ENCODE measurements around the gene SMKR1. TPM values are rescaled to one million over a fixed set of nuclear protein-coding genes. Genes with fewer than 3 reads are reported as not detected.

SMKR1 gene
- total and polyA plus RNA-seq, 2 of the 8 experiments (the other 6 are each of a cell fraction or from before 2014, with no cell fraction given): 0.39 to 1.6 TPM

GRCh38 chr7:129471402-129471827 lies 30.9 kb upstream of the SMKR1 start:
- Histone ChIP-seq H3K56ac (replicated peaks; ENCODE audit: insufficient read length, low read depth, low read length) (no peak overlapping the region), H2BK120ac (replicated peaks; ENCODE audit: low read depth, low read length) (no peak overlapping the region), H3K4me3 (ENCODE audit: extremely low read depth in 1 of 4, insufficient read depth in 2 of 4, low read depth in 3 of 4, low read length in 4 of 4) (no peak overlapping the region), H2AK5ac (ENCODE audit: low read depth, low read length) (no peak overlapping the region), H3K14ac (ENCODE audit: insufficient read length) (no peak overlapping the region), H3K9me3 (ENCODE audit: insufficient read depth in 2 of 2, low read depth in 1 of 2, low read length in 1 of 2) (peaks cover 0 to 6% of the 10 kb centered on the region in 2 experiments; a peak in 1 of 4 replicates), H3K79me1 (ENCODE audit: low read depth, low read length) (no peaks in the 10 kb centered on the region), H3K23me2 (ENCODE audit: low read depth, low read length) (no peaks in the 10 kb centered on the region), H4K20me1 (replicated peaks in 1 of 2; ENCODE audit: control insufficient read depth in 1 of 2, insufficient read depth in 2 of 2, low read length in 2 of 2) (no peaks in the 10 kb centered on the region), H3K4me2 (ENCODE audit: insufficient read depth in 1 of 2, low read depth in 2 of 2, low read length in 2 of 2) (no peak overlapping the region), H2BK20ac (ENCODE audit: low read length) (no peak overlapping the region), H3K23ac (ENCODE audit: insufficient read length) (no peak overlapping the region), H4K91ac (replicated peaks; ENCODE audit: insufficient read length, low read length) (no peak overlapping the region), H2BK15ac (ENCODE audit: low read length) (no peak overlapping the region), H2BK12ac (ENCODE audit: low read depth, low read length) (no peak overlapping the region), H2AFZ (ENCODE audit: low read length) (no peak overlapping the region), H3K4ac (replicated peaks; ENCODE audit: insufficient read length, low read depth, low read length) (no peak overlapping the region), H3K18ac (ENCODE audit: extremely low read depth, low read length) (no peak overlapping the region), H3K9ac (replicated peaks in 1 of 4; ENCODE audit: extremely low read depth in 1 of 4, low read depth in 3 of 4, low read length in 3 of 4) (no peak overlapping the region), H3K27ac (ENCODE audit: low read depth, low read length) (no peak overlapping the region), H3K27me3 (replicated peaks in 1 of 4; ENCODE audit: control insufficient read depth in 3 of 4, extremely low read depth in 1 of 4, insufficient read depth in 3 of 4, low read length in 3 of 4) (no peaks in the 10 kb centered on the region), H3K4me1 (replicated peaks in 1 of 4; ENCODE audit: control insufficient read depth in 3 of 4, insufficient read depth in 4 of 4, low read length in 3 of 4) (peaks cover 0 to 8% (median 6%) of the 10 kb centered on the region in 4 experiments; a peak in 4 of 7 replicates), H3K36me3 (ENCODE audit: control insufficient read depth in 2 of 4, insufficient read depth in 4 of 4, low read length in 3 of 4) (peaks cover 0 to 20% (median 5%) of the 10 kb centered on the region in 4 experiments; a peak in 4 of 8 replicates), H2BK5ac (ENCODE audit: low read depth, low read length) (no peak overlapping the region), H4K5ac (ENCODE audit: insufficient read length, low read depth, low read length) (no peak overlapping the region), H3K79me2 (ENCODE audit: control insufficient read depth in 1 of 2, insufficient read depth in 2 of 2, low read length in 2 of 2) (no peaks in the 10 kb centered on the region), H4K8ac (ENCODE audit: extremely low read depth, insufficient read depth, low read length) (no peak overlapping the region)
- no peak for FAIRE-seq
- ChIA-PET CTCF (ENCODE audit: partially characterized antibody) (interaction anchor here (0.6 to 7.8 kb wide), 36 partner anchors 10 to 308 kb away, joined by 3 to 87 read pairs (median 4); partner anchors contain the start of genes SMKR1 and STRIP2), POLR2A (ENCODE audit: partially characterized antibody) (interaction anchor here (1.4 kb wide), 1 partner anchor 35 kb away, joined by 3 read pairs; no protein-coding TSS in a partner anchor)
- TF ChIP-seq HDAC6 (IDR thresholded peaks at IDR 0.05; ENCODE audit: low read depth, low read length): no peak
- TF ChIP-seq TBP (IDR thresholded peaks at IDR 0.05; ENCODE audit: low read depth, low read length): no peak
- no peak for TF ChIP-seq SRF (IDR thresholded peaks at IDR 0.05; ENCODE audit: low read depth, low read length)
- no peak for TF ChIP-seq SAP30 (IDR thresholded peaks at IDR 0.05; ENCODE audit: insufficient read depth, insufficient replicate concordance, low read length)
- no peak for TF ChIP-seq RBBP5 (IDR thresholded peaks at IDR 0.05; ENCODE audit: borderline replicate concordance, low read depth, low read length)
- no peak for TF ChIP-seq TAF1 (IDR thresholded peaks at IDR 0.05; ENCODE audit: low read depth, low read length)
- no peak for TF ChIP-seq FOSL1 (IDR thresholded peaks at IDR 0.05; ENCODE audit: insufficient read depth, low read depth, low read length)
- TF ChIP-seq SIN3A (conservative IDR thresholded peaks at IDR 0.05 in 1 of 2, IDR thresholded peaks at IDR 0.05 in 1 of 2; ENCODE audit: low read depth in 1 of 2, low read length in 2 of 2): no peak
- TF ChIP-seq RFX5 (IDR thresholded peaks at IDR 0.05; ENCODE audit: borderline replicate concordance, low read depth, low read length): no peak
- no peak for TF ChIP-seq RNF2 (IDR thresholded peaks at IDR 0.05; ENCODE audit: borderline replicate concordance, low read depth, low read length, missing control alignments, poor library complexity, severe bottlenecking)
- TF ChIP-seq SP1 (IDR thresholded peaks at IDR 0.05; ENCODE audit: low read depth, low read length): no peak
- DNase-seq (ENCODE audit: low read depth in 1 of 2, low spot score in 2 of 2): no peak
